PC-9 (cell line): ENCODE results near the gene RPL23. TPM values are rescaled to one million over a fixed set of nuclear protein-coding genes. Genes with fewer than 3 reads are reported as not detected.

Experiments used
- Bru-seq: library from RNA; stranded (reverse); fragments of 400-500 nt; gene quantifications from one replicate; lab custom pipeline; 2021; lab: Mats Ljungman, UMichigan
- BruChase-seq, 2 experiments: library from RNA; stranded (reverse); fragments of 400-500 nt; gene quantifications; one replicate each; lab custom pipeline; 2021; lab: Mats Ljungman, UMichigan
- BruUV-seq: library from RNA; stranded (reverse); fragments of 400-500 nt; replicated peaks from 2 replicates; lab custom pipeline; 2021; lab: Mats Ljungman, UMichigan
- CTCF ChIA-PET: fragments of 300-600 bp; sonication (Branson Sonifier 250); formaldehyde crosslinking; loops from one replicate; lab custom pipeline; 2022; ENCODE audit warnings: antibody characterized with exemption; lab: Charles Lee
- POLR2A ChIA-PET: fragments of 300-600 bp; sonication (Branson Sonifier 250); formaldehyde crosslinking; loops from one replicate; lab custom pipeline; 2022; ENCODE audit warnings: antibody characterized with exemption; ENCODE audit not compliant: unreplicated experiment; lab: Charles Lee
- DNase-seq, 2 experiments: peaks; one replicate each; pipeline versions ENCODE4 v3.0.0 to v3.0.0-alpha.2; 2015 to 2022; ENCODE audit warnings: mixed read lengths in 1 of 2
- H2AFZ ChIP-seq: fragments of 200-600 bp; sonication (generic); 2 replicates; pipeline ENCODE4 v1.8.1; 2017; ENCODE audit warnings: antibody characterized with exemption
- H3F3A ChIP-seq: fragments of 200-600 bp; sonication (generic); 2 replicates; pipeline ENCODE4 v1.8.1; 2017; ENCODE audit warnings: antibody characterized with exemption, mild to moderate bottlenecking, low read depth; ENCODE audit not compliant: insufficient read depth
- H3K27ac ChIP-seq: fragments of 200-600 bp; sonication (generic); 2 replicates; pipeline ENCODE4 v1.6.1; 2016; ENCODE audit warnings: mixed run types
- H3K27me3 ChIP-seq: fragments of 200-600 bp; sonication (generic); 2 replicates; pipeline ENCODE4 v1.6.1; 2016; ENCODE audit warnings: low read depth, mixed run types; ENCODE audit not compliant: insufficient read depth
- H3K36me3 ChIP-seq: fragments of 200-600 bp; sonication (generic); 2 replicates; pipeline ENCODE4 v1.6.1; 2016; ENCODE audit warnings: low read depth, mixed run types
- H3K4me1 ChIP-seq: fragments of 200-600 bp; sonication (generic); replicated peaks from 2 replicates; pipeline ENCODE4 v1.6.1; 2016; ENCODE audit warnings: mixed run types; ENCODE audit not compliant: insufficient read depth
- H3K4me2 ChIP-seq: fragments of 200-600 bp; sonication (generic); 2 replicates; pipeline ENCODE4 v1.6.1; 2017; ENCODE audit warnings: mixed run types
- H3K4me3 ChIP-seq: fragments of 200-600 bp; sonication (generic); 2 replicates; pipeline ENCODE4 v1.6.1; 2016; ENCODE audit warnings: mixed run types
- H3K79me2 ChIP-seq: fragments of 200-600 bp; sonication (generic); 2 replicates; pipeline ENCODE4 v1.6.1; 2017; ENCODE audit warnings: low read depth, mixed run types
- H3K9me2 ChIP-seq: fragments of 200-600 bp; sonication (generic); 2 replicates; pipeline ENCODE4 v1.8.1; 2017; ENCODE audit warnings: mild to moderate bottlenecking; ENCODE audit not compliant: insufficient read depth
- H3K9me3 ChIP-seq: fragments of 200-600 bp; sonication (generic); 2 replicates; pipeline ENCODE4 v1.8.1; 2016; ENCODE audit warnings: low read depth; ENCODE audit not compliant: insufficient read depth
- H4K20me1 ChIP-seq: fragments of 200-600 bp; sonication (generic); 2 replicates; pipeline ENCODE4 v1.8.1; 2017; ENCODE audit not compliant: insufficient read depth
- CTCF ChIP-seq: fragments of 200-600 bp; sonication (generic); conservative IDR thresholded peaks from 2 replicates; pipeline ENCODE4 v1.6.1; 2017; ENCODE audit warnings: mixed run types, antibody characterized with exemption, mild to moderate bottlenecking, moderate library complexity
- EZH2 ChIP-seq: fragments of 200-600 bp; sonication (generic); IDR thresholded peaks from 2 replicates; pipeline ENCODE4 v1.8.0; 2017; ENCODE audit warnings: antibody characterized with exemption, low read depth
- intact Hi-C: fragments of 100-400 bp; cut with micrococcal nuclease; formaldehyde crosslinking; loops from one replicate; pipeline ENCODE4 v1.10.0; 2022; ENCODE audit not compliant: unreplicated experiment
- long read RNA-seq: library from polyadenylated mRNA; stranded (forward); transcript quantifications from one replicate; pipeline ENCODE4 v2.0.0, GENCODE V29; 2022
- total RNA-seq: library from RNA; stranded (reverse); gene quantifications from 2 replicates; pipeline ENCODE4 v1.2.3, GENCODE V29; 2021

The RPL23 gene
- total RNA-seq = 1,146 and 1,262 TPM in 2 replicates
- Bru-seq, nascent RNA = percentile 100 among the genes with signal in this experiment
- percentile 99 among the genes with signal in this experiment for BruChase-seq, experiment 1, labeled RNA remaining after a 2-hour chase
- BruChase-seq, experiment 2, labeled RNA remaining after a 6-hour chase = percentile 99 among the genes with signal in this experiment
- long read RNA-seq, transcript RPL23-206 (5 exons, 2,821 nt) = major isoform, 243 of 357 reads
- long read RNA-seq, transcript RPL23-210 (2 exons, 429 nt) = minor isoform, 5 of 357 reads
- long read RNA-seq, partial matches to known transcripts = 104 of 357 reads
- long read RNA-seq, other reads (novel, unspliced or antisense) = 3 of 357 reads

GRCh38 chr17:38853292-38854219 is at the start of gene RPL23:
Gene RPL23 (minus strand): TSS chr17:38853721. CDS start chr17:38853710, 11 bp downstream.
- intact Hi-C loops = loop anchor here (1.0 kb wide), 1 partner anchor 28 kb away; the partner anchor contains the start of gene CWC25
- ChIA-PET POLR2A (interaction anchor here (0.5 to 1.6 kb wide), 12 partner anchors 9 to 344 kb away, joined by 3 to 29 read pairs (median 4); no protein-coding TSS in a partner anchor), CTCF (interaction anchor here (1.1 kb wide), 1 partner anchor 18 kb away, joined by 3 read pairs; no protein-coding TSS in a partner anchor)
- Histone ChIP-seq H3K9me2 (no peaks in the 10 kb centered on the region), H4K20me1 (peaks cover 44% of the 10 kb centered on the region), H2AFZ (peak within 1 kb of the TSS; percentile 74), H3K4me1 (peaks cover 27% of the 10 kb centered on the region), H3F3A (peaks cover 59% of the 10 kb centered on the region), H3K79me2 (peaks cover 50% of the 10 kb centered on the region), H3K9me3 (no peaks in the 10 kb centered on the region), H3K36me3 (peaks cover 44% of the 10 kb centered on the region), H3K27me3 (no peaks in the 10 kb centered on the region), H3K4me3 (peak within 1 kb of the TSS; percentile 88), H3K27ac (peak within 1 kb of the TSS; percentile 90), H3K4me2 (peak within 1 kb of the TSS; percentile 100)
- BruUV-seq = no TSS peak
- peak; percentile 85 to 91 for DNase-seq
- TF ChIP-seq CTCF (no peak), EZH2 (no peak)

- intact Hi-C loops = loop anchor here (1.0 kb wide), 1 partner anchor 30 kb away; no protein-coding TSS in a partner anchor
- no peaks in the 10 kb centered on the region for H3K9me3 ChIP-seq
- TF ChIP-seq EZH2 (no peak), CTCF (no peak)
- no peak overlapping the region for H2AFZ ChIP-seq
- H4K20me1 ChIP-seq = peaks cover 30% of the 10 kb centered on the region
- H3K9me2 ChIP-seq = no peaks in the 10 kb centered on the region
- CTCF ChIA-PET = interaction anchor here (0.6 kb wide), 3 partner anchors 14 to 24 kb away, joined by 3 to 4 read pairs (median 3); partner anchors contain the start of gene LASP1NB
- peak overlapping the region; percentile 25; the same call in 1 of the 2 replicates for H3K4me3 ChIP-seq
- H3K4me1 ChIP-seq = peaks cover 68% of the 10 kb centered on the region
- peak overlapping the region; percentile 80 for H3K4me2 ChIP-seq
- no TSS peak for BruUV-seq
- no peaks in the 10 kb centered on the region for H3K27me3 ChIP-seq
- DNase-seq = peak; percentile 87 to 96
- peaks cover 82% of the 10 kb centered on the region for H3K79me2 ChIP-seq
- H3F3A ChIP-seq = peaks cover 87% of the 10 kb centered on the region
- H3K36me3 ChIP-seq = peaks cover 27% of the 10 kb centered on the region; the same call in 1 of the 2 replicates
- POLR2A ChIA-PET = interaction anchor here (0.6 to 0.9 kb wide), 2 partner anchors 29 to 58 kb away, joined by 3 to 7 read pairs; no protein-coding TSS in a partner anchor
- H3K27ac ChIP-seq = peak overlapping the region; percentile 90
Measured at GRCh38 chr17:38900978-38901656, 47.6 kb upstream of the RPL23 start.
